H1 (cell line): ENCODE results near the gene CCDC28B. TPM values are rescaled to one million over a fixed set of nuclear protein-coding genes. Genes with fewer than 3 reads are reported as not detected.

ENCODE experiments used
- CHD1 ChIP-seq: IDR thresholded peaks from 2 replicates; pipeline ENCODE4 v1.6.1; 2012; ENCODE audit warnings: low read depth, low read length, improper control_type of control experiment
- HDAC6 ChIP-seq: IDR thresholded peaks from one replicate; pipeline ENCODE4 v1.7.1; 2012; ENCODE audit warnings: low read depth, mild to moderate bottlenecking, inconsistent platforms, low read length, moderate library complexity
- RBBP5 ChIP-seq: IDR thresholded peaks from 2 replicates; pipeline ENCODE4 v1.7.1; 2012; ENCODE audit warnings: low read depth, mild to moderate bottlenecking, inconsistent platforms, low read length, moderate library complexity, borderline replicate concordance
- SIX5 ChIP-seq: IDR thresholded peaks from 2 replicates; pipeline ENCODE4 v1.6.1; 2011; ENCODE audit warnings: mild to moderate bottlenecking, low read depth, low read length
- SUZ12 ChIP-seq: fragments of 200-600 bp; sonication (generic); IDR thresholded peaks from 2 replicates; pipeline ENCODE4 v1.6.1; 2012; ENCODE audit warnings: mild to moderate bottlenecking, inconsistent platforms, low read length, moderate library complexity, mixed read lengths
- polyA plus RNA-seq, 7 experiments: library from polyadenylated mRNA; depleted of rRNA in 3 of 7; stranded (reverse) in 5 of 7; unstranded in 2 of 7; fragments of >200 nt in 5 of 7; fragments of 200-250 nt in 2 of 7; gene quantifications; 1 replicate in 5 of 7; 2 replicates in 1 of 7; 4 replicates in 1 of 7; pipeline versions ENCODE4 v1.2.1 to v1.2.3, GENCODE V29; 2011 to 2013; ENCODE audit warnings: missing spikeins in 2 of 7, mixed read lengths in 2 of 7
- total RNA-seq: library from RNA; stranded (reverse); fragmentation: NEBNext Ultra II Directional; extraction: Animal tissue kit (Norgen Biotek cat#: 25700); gene quantifications from 2 replicates; pipeline ENCODE4 v1.2.1, GENCODE V29; 2021
- TF ChIP-seq, protein P1 (sequence below): IDR thresholded peaks from 2 replicates; pipeline ENCODE4 v1.6.1; 2012; ENCODE audit warnings: low read length, inconsistent platforms

CCDC28B gene
- total and polyA plus RNA-seq, 2 of the 8 experiments (the other 6 are each of a cell fraction or from before 2014, with no cell fraction given) = 16.7 to 17.1 TPM

DNA sequence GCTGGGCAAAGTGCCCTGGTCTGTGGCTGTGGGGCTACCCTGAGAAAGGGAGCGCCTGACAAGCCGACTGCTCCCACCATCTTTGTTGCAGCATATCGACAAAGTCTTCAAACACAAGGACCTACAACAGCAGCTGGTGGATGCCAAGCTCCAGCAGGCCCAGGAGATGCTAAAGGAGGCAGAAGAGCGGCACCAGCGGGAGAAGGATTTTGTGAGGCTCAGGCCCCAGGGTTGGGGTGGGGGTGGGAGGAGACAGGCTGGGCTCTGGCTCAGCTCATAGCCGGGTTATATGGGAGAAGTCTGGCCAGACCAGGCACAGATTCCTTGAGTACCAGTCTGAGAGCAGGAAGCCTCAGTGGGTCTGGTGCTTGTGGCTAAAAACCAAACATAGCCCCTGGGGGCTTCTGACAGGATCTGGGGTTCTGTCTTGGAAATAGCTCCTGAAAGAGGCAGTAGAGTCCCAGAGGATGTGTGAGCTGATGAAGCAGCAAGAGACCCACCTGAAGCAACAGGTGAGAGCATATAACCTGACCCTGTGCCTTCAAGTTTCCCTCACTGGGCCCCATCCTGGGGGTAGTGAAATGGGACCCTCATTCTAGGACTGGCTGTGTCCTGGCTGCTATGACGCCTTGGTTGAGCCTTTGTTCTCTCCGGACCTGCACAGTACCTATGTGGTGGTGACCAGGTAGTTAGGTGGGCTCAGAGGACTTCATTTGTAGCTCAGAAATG, 8.0 kb upstream of the CCDC28B start (continued):
- no peak for TF ChIP-seq HDAC6
- no peak for TF ChIP-seq CHD1
- TF ChIP-seq, protein P1, sequence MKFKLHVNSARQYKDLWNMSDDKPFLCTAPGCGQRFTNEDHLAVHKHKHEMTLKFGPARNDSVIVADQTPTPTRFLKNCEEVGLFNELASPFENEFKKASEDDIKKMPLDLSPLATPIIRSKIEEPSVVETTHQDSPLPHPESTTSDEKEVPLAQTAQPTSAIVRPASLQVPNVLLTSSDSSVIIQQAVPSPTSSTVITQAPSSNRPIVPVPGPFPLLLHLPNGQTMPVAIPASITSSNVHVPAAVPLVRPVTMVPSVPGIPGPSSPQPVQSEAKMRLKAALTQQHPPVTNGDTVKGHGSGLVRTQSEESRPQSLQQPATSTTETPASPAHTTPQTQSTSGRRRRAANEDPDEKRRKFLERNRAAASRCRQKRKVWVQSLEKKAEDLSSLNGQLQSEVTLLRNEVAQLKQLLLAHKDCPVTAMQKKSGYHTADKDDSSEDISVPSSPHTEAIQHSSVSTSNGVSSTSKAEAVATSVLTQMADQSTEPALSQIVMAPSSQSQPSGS = no peak
- no peak for TF ChIP-seq RBBP5
- no peak for TF ChIP-seq SIX5
- no peak for TF ChIP-seq SUZ12
